22Rv1 (cell line): Measurements from ENCODE around the gene ANXA9.

Source experiments
- H3K27ac ChIP-seq: fragments of 450-650 bp; 2 replicates; pipeline ENCODE4 v1.5.1; 2017
- ZFX ChIP-seq: fragments of 450-650 bp; IDR thresholded peaks from 2 replicates; pipeline ENCODE4 v1.6.1; 2017; ENCODE audit warnings: antibody characterized with exemption, borderline replicate concordance
- TF ChIP-seq, protein P1 (sequence below): fragments of 450-650 bp; IDR thresholded peaks from 2 replicates; pipeline ENCODE4 v1.5.1; 2017; ENCODE audit warnings: mild to moderate bottlenecking

ANXA9 gene

DNA sequence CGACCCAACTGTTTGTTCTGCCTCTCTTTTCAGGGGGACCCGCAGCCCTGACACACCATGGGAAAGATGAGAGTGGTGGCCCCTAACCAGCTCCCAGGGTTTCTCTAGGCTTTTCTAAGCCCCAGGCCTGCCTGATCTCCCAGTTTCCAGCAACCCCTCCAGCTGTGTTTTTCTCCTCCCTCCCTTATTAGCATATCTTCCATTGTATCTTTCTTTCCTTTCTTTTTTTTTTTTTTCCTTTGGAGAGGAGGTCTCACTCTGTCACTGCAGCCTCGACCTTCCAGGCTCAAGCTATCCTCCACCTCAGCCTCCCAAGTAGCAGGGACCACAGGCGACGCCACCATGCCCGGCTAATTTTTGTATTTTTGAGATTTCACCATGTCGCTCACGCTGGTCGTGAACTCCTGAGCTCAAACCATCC is 5.7 kb upstream of the ANXA9 start:
- TF ChIP-seq ZFX, result no peak
- TF ChIP-seq, protein P1, sequence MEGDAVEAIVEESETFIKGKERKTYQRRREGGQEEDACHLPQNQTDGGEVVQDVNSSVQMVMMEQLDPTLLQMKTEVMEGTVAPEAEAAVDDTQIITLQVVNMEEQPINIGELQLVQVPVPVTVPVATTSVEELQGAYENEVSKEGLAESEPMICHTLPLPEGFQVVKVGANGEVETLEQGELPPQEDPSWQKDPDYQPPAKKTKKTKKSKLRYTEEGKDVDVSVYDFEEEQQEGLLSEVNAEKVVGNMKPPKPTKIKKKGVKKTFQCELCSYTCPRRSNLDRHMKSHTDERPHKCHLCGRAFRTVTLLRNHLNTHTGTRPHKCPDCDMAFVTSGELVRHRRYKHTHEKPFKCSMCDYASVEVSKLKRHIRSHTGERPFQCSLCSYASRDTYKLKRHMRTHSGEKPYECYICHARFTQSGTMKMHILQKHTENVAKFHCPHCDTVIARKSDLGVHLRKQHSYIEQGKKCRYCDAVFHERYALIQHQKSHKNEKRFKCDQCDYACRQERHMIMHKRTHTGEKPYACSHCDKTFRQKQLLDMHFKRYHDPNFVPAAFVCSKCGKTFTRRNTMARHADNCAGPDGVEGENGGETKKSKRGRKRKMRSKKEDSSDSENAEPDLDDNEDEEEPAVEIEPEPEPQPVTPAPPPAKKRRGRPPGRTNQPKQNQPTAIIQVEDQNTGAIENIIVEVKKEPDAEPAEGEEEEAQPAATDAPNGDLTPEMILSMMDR, result no peak
- H3K27ac ChIP-seq, result peak overlapping the region; percentile 43; the same call in 1 of the 2 replicates

DNA sequence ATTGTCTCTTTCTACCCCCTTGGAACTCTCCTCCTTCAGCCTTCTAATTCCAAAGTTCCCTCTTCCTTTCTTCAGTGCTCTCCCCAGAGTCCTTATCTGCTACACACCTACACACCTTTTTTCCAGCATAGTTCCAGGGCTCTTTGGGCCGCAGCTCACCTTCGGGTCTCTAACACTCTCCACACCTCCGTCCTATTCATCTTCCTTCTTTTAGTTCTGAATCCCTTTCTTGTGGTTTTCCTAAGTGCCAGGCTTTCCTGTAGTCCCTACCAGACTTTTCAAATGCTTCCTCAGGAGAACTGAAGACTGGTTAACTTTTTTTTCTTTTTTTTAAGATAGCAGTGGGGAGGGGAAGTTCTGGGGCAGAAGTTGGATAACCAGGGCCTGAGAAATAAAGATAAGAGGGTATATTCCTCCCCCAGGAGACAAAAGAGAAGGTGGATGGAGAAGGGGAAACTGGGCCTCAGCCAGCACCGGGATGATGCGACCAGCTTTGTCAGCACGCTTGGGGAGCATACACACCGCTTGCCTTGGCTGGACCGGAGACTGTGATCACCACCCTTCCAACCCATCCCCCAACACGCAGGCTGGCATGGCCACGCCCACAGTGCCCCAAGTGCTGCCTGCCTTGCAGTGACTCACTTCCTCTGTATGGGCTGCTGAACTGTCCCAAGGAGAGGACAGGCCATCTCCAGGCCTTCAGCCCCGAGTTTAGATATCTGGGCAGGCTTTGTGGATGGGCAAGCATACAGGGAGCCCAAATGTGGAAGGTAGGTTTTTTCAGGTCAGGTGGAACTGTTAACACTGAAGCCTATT is 5.0 kb upstream of the ANXA9 start:
- peak overlapping the region; percentile 43; the same call in 1 of the 2 replicates for H3K27ac ChIP-seq
- TF ChIP-seq, protein P1, result no peak
- TF ChIP-seq ZFX, result no peak

DNA sequence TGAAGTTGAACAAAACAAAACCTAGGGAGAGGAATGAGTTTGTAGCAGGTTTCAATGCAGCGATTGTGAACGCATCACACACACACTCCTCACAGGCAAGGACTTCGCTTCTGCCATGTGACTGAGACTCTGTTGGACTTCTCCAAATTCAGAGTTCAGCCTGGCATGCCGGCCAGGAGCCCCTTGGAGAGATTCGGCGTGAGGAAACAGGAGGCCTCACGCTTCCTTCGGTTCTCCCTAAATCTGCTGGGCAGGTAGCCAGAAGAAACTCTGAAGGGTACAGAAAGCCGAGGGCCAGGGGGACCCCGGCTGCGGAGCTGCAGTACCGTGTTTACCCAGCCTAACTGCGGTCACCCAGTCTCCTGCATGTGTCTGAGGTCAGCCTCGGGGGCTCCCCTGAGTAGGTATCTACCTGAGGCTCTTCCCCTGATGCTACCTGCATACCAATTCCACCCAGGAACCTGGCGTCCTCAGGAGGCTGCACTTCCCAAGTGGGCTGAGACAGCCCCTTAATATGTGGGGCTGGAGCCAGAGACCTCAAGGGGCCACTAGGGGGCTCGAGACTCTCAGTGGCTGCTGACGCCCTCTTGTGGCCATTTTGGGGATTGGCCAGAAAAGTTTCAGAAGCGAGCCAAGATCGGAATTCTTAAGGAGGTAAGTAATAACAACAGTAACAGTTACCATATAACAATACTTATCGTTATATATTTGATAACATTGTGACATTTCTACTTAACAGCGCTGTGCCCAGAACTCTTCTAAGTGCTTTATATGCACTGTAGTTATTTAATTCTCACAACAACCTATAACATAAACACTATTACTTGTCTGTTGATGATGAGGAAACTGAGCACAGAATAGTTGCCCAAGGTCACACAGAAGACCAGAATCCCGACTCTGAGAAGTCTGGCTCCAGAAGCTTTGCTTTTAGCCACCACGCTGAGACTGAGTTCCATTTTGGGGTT is 2.7 kb upstream of the ANXA9 start:
- H3K27ac ChIP-seq, result no peak overlapping the region; the same call in 1 of the 2 replicates
- TF ChIP-seq, protein P1, result peak; percentile 100
- TF ChIP-seq ZFX, result no peak

DNA sequence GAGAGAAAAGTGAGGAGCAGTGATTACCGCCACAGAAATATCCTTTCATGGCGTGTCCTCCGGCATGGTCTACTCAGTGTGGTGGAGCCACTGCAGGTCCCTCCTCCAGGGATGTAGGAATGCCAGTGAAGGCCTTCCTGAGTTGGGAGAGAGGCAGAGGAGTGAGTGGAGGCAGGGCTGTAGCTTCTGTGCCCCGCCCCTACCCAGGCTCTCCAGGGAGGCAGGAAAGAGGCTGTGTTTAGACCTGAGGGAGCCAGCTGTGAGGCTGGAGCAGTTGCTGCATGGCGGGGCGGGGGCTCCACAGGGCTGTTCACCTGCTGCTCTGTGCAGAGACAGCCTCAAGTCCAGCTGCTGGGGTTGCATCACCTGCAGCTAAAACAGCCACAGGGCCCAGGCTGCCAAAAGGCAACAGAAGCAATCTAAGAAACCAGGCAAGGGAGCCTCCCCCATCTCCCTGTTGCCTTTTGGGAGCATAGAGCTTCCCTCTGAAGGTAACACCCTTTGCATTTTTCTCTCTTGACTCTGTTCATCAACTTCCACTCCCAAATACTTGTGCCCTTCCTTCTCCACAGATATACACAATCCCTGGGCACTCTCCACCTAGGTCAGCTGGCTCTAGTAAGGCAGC is 801 bp upstream of the ANXA9 start:
- H3K27ac ChIP-seq, result peak overlapping the region; percentile 48
- no peak for TF ChIP-seq ZFX
- TF ChIP-seq, protein P1, result no peak

DNA sequence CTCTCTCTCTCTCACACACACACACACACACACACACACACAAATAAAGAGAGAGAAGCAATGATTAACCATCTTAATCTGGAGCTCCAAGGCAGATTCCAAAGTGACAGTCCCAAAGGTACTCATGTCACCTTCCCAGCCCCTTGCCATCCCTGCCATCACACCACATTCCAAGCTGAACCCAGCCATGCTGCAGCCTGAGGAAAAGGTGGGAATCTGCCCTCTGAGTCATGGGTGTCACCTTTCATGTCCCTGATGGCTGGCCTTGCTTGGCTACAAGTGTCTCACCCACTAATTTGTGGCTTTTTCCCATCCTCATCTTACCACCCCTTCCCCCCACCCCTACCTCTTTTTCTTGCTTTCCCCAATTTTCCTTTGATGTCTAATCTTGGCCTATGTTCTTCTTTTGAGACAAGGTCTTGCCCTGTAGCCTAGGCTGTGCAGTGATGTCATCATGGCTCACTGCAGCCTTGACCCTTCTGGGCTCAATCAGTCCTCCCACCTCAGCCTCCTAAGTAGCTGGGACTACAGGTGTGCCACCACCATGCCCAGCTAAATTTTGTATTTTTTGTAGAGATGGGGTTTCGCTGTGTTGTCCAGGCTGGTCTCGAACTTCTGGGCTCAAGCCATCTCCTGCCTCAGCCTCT is 3.2 kb downstream of the ANXA9 start:
- no peak for TF ChIP-seq ZFX
- TF ChIP-seq, protein P1, result no peak
- no peak overlapping the region for H3K27ac ChIP-seq

DNA sequence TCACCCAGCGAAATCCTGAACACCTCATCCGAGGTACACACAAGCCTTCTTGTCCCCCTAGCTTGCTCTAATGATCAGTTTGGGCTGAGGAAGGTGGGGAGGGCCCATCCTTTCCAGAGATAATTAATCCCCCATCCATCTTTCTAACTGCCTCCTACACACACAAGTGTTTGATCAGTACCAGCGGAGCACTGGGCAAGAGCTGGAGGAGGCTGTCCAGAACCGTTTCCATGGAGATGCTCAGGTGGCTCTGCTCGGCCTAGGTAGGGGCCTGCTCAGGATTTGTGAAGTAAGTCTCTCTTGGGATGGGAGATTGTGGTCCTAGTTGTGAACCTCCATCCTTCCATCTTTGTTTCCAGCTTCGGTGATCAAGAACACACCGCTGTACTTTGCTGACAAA is 5.8 kb downstream of the ANXA9 start:
- TF ChIP-seq ZFX, result no peak
- TF ChIP-seq, protein P1, result no peak
- no peak overlapping the region for H3K27ac ChIP-seq
